ENCODE measurements around the gene NEURL3.

- TF ChIP-seq EZH2phosphoT487 (conservative IDR thresholded peaks at IDR 0.05; ENCODE audit: low read length), result no peak
- TF ChIP-seq CTCF (IDR thresholded peaks at IDR 0.05; ENCODE audit: insufficient read depth, low read length, poor library complexity, severe bottlenecking), result no peak
These were observed 47.4 kb upstream of the NEURL3 start for GRCh38 chr2:96552315-96553175.

All from SU-DHL-6 (cell line).